WI38 (cell line): Measurements from ENCODE around the gene AQP12A.

Experiments used
- H3K4me3 ChIP-seq: 2 replicates; pipeline ENCODE4 v1.5.1; 2011; ENCODE audit warnings: low read depth, mild to moderate bottlenecking, control low read depth, low read length
- TF ChIP-seq, protein P1 (sequence below): IDR thresholded peaks from 2 replicates; pipeline ENCODE4 v1.5.1; 2012; ENCODE audit warnings: low read depth, mild to moderate bottlenecking, control low read depth, low read length

The AQP12A gene

DNA sequence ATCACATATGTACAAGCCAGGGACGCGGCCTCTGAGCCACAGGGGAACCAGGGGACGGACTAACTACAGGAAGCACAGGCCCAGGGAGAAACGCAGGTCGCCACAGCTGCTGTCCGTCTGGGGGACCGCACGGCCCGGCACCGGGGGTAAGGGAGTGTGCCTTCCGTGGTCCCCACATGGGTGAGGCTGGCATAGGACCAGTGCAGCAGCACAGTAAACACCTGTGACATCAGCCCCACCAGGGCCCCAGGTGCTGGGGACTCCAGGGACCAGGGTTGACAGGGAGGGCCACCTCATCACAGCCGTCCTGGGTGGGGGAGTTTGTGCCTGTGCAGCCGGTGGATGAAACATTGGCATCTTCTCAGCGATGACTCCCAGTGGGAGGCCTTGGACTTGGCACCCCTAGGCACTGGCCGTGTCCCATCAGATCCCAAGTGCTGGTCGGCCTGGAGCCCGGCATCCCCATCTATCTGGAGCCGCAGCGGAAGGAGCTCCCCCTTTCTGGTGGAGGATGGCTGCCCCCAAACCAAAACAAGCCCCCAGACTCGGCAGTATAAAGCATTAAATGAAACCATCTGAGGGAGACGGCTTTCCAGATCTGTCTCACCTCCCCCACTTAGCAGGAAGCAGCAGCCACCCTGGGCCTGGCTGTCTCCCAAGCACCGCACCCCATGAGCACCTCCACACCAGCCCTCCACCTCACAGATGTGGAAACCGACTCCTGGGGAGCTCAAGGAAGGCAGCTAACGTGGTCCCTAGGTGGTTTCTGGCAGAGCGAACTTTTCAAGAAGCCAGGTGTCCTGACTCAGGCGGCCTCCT lies 22.5 kb downstream of the AQP12A start:
- TF ChIP-seq, protein P1, sequence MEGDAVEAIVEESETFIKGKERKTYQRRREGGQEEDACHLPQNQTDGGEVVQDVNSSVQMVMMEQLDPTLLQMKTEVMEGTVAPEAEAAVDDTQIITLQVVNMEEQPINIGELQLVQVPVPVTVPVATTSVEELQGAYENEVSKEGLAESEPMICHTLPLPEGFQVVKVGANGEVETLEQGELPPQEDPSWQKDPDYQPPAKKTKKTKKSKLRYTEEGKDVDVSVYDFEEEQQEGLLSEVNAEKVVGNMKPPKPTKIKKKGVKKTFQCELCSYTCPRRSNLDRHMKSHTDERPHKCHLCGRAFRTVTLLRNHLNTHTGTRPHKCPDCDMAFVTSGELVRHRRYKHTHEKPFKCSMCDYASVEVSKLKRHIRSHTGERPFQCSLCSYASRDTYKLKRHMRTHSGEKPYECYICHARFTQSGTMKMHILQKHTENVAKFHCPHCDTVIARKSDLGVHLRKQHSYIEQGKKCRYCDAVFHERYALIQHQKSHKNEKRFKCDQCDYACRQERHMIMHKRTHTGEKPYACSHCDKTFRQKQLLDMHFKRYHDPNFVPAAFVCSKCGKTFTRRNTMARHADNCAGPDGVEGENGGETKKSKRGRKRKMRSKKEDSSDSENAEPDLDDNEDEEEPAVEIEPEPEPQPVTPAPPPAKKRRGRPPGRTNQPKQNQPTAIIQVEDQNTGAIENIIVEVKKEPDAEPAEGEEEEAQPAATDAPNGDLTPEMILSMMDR: no peak
- H3K4me3 ChIP-seq: no peak overlapping the region

DNA sequence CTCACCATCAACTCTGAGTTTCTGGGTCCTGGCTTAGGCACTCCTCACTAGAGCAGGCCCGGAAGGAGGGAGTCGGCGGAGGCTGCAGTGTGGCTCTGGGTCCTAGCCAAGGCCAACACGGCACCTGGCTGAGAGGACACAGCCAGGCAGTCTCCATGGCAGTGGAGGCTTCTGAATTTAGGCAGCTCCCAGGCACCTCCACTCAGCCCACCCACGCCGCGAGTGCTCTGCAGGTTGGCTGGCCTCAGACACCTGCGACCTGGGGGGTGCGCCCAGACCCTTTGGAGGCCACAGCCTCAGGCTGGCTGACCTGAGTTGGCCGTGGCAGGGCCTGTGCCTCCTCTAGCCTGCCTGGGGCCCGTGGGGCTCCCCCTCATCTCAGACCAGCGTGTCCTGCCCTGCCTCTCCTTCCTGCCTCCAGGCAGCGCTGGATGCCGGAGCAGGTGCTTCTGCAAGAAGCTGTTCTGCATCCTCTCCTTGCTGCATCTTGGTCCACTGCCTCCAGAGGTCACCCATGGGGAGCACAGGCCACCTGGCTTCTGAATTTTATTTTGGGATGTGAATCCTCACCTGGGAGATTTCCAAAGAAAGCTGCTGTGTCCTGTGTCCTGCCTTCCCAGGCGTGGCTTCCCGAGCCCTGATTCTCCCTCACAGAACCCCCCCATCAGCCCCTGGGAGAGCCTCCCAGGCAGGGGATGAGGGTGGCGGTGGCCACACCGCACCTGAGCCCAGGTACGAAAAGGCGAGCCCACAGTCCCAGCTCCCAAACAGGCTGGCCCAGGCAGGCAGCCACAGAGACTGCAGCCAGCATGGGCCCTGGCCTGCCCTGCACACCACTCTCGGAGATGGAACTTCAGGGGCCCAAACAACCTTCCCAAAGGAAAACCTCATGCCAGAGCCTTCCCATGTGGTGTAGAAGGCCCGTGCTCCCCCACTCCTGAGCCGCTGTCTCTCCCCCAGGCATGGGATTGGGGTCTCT lies 23.4 kb downstream of the AQP12A start:
- H3K4me3 ChIP-seq: no peak overlapping the region
- TF ChIP-seq, protein P1: no peak

DNA sequence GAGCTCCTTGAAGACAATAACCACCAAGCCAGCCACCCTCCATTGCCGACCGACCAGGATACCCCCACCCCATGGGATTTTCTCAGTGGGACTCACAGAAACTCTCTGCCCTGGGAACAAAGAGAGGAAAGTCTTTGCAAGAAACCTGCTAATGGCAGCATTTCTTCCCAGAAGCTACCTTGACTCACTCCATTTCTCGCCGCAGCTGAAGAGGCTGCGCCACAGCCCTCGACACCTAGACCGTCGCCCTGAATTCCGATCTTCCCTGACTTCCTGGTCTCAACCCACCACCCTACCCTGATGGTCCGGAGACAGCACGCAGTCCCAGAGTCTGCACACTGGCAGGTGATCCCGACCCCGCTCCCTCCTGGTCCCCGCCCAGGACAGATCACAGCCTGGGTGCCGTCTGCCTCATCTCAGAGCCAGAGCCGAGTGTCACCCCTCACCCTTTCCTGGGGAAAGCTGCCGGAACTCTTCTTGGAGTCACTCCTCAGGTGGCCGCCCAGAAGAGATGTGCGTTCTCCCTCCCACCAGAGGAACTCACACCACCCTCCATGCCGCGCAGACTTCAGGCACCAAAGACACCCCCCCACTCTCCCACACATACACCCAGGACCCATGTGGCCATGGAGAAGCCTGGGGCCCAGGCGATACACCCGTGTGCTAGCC lies 24.6 kb downstream of the AQP12A start:
- TF ChIP-seq, protein P1: no peak
- no peak overlapping the region for H3K4me3 ChIP-seq

DNA sequence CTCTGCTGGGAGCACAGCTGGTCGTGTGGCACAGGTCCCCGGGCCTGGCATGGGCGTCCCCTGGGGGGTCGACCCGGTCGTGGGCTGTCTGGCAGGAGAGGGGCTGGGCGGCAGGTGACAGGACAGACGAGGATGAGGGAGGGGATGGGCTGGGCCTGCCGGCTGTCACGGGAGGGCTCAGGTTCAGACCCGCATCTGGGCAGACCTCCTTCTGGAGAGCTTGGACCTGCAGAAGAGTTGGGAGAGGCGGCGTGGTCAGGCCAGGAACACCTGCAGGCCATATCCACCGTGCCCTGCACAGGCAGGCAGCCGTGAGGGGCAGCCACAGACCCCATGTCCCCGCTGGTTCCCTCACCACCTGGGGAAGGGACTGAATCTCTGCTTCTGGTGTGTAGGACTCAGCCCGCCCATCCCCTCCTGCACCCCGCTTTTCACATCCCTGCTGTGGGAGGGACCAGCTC lies 25.5 kb downstream of the AQP12A start:
- TF ChIP-seq, protein P1: no peak
- H3K4me3 ChIP-seq: no peak overlapping the region

DNA sequence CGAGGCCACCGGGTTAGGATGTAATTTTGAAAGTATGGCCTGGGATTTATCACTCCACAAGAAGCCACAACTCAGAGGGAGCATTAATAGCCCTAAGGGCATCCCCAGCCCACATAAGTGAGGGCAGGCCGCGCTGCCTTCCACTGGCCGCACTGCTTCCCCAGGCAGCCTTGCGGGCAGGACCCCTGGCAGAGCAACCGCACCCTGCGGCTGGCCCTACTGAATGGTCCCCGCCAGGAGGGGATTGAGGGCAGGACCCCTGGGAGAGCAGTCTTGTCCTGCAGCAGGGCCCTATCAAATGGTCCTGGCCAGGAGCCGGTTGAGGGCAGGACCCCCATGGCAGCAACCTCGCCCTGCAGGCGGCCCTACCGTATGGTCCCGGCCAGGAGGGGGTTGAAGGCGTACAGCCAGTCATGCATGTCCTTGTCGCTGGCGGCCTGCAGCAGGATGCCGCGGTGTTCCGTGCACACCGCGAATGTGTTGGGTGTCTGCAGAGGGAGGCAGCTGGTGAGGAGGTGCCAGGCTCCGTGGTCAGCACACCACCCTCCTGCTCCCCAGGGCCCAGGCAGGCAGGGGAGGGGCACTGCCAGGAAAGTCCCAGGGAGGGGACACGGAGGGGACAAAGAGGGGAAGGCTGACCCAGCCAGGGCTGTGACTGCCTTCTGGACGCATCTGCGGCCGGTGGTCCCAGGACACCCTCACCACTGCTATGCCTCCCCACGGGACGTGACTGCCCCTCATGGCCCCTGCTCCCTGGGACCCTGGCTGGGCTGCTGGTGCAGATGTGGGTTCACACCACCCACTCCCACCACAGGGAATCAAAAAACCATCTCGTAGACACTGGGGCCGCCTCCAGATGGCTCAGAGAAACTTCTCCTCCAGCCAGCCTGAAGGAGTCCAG lies 26.3 kb downstream of the AQP12A start:
- TF ChIP-seq, protein P1: no peak
- no peak overlapping the region for H3K4me3 ChIP-seq

DNA sequence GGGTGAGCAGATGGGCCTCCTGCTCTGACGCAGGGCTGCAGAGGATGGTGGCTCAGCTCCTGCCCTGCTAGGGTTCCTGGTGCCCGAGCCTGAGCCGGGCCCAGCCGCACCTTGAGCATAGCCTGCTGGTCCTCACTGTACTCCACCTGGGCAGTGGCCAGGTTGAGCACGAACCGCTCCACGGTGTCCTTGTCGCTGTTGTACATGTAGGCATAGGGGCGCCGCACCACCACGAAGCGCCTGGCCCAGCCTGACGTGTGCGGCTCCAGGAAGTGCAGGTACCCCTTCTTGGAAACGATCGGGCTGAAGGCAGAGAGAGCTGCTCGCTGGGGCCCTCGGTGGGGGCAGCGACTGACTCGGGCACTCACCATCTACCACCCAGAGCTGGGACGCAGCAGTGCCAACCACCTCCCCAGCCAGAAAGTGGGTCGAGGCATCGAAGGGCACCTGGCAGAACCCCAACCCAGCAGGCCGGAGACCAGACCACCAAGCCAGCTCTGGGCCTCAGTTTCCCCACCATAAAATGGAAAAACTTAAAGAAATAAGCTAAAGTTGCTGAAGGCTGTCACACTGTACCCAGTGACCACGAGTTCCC lies 27.3 kb downstream of the AQP12A start:
- no peak overlapping the region for H3K4me3 ChIP-seq
- TF ChIP-seq, protein P1: no peak
